ENCODE measurements around the gene HSPA12A.

- no peak for TF ChIP-seq ZNF266 (tag by site-specific recombination; IDR thresholded peaks at IDR 0.05; ENCODE audit: low read depth)
- no peak for TF ChIP-seq PBX3 (CRISPR knock-in tag; IDR thresholded peaks at IDR 0.05)
- TF ChIP-seq ZNF777 (tag by site-specific recombination; IDR thresholded peaks at IDR 0.05; ENCODE audit: borderline replicate concordance) = no peak
- no peak for TF ChIP-seq CTCF (tag by site-specific recombination; IDR thresholded peaks at IDR 0.05)
- TF ChIP-seq REST (tag by site-specific recombination; IDR thresholded peaks at IDR 0.05) = no peak
- no peak for TF ChIP-seq ZNF837 (tag by site-specific recombination; IDR thresholded peaks at IDR 0.05)
- no peak for TF ChIP-seq ZNF610 (tag by site-specific recombination; IDR thresholded peaks at IDR 0.05; ENCODE audit: borderline replicate concordance)
- TF ChIP-seq OSR2 (tag by site-specific recombination; IDR thresholded peaks at IDR 0.05) = no peak
- no peak for TF ChIP-seq ZBTB21 (tag by site-specific recombination; IDR thresholded peaks at IDR 0.05)
- no peak for TF ChIP-seq TCF7L2 (IDR thresholded peaks at IDR 0.05; ENCODE audit: borderline replicate concordance, low read depth, low read length)
Measured at GRCh38 chr10:116636385-116636784, 106.0 kb downstream of the HSPA12A start.

Measured in HEK293 (cell line).